HG03045 (cell line): ENCODE results near the gene MEG3.

Experiments used
- ATAC-seq: cut with Tn5 transposase; IDR thresholded peaks from one replicate; pipeline ENCODE4 v1.9.1; 2021; ENCODE audit warnings: mild to moderate bottlenecking, moderate library complexity; ENCODE audit not compliant: unreplicated experiment

The MEG3 gene

DNA sequence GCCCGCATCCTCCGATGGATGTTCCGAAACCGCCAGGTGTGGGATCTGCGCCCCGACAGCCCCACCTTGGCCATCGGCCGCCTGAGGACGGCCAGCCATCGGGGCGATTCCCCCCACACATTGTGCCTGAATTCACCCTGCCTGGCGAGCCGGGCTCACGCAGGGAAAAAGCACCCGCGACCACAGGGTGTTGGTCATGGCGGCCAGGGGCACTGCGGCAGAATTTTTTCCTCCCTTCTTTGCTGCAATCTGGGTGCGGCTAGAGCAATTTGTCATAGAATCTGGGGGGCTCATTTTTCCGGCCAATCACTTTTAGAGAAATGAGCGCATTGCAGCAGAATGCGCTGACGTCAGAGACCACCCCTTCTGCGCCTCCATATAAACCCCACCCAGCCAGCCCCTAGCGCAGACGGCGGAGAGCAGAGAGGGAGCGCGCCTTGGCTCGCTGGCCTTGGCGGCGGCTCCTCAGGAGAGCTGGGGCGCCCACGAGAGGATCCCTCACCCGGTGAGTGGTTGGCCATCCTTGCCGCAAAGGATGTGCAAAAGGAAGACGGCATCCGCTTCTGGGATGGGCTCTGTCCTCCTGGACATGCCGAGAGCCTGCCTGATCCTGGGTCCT is at the start of gene MEG3:
MEG3 (plus strand) TSS at position 406 of the 619 bp plus-strand sequence.
- ATAC-seq: no peak

DNA sequence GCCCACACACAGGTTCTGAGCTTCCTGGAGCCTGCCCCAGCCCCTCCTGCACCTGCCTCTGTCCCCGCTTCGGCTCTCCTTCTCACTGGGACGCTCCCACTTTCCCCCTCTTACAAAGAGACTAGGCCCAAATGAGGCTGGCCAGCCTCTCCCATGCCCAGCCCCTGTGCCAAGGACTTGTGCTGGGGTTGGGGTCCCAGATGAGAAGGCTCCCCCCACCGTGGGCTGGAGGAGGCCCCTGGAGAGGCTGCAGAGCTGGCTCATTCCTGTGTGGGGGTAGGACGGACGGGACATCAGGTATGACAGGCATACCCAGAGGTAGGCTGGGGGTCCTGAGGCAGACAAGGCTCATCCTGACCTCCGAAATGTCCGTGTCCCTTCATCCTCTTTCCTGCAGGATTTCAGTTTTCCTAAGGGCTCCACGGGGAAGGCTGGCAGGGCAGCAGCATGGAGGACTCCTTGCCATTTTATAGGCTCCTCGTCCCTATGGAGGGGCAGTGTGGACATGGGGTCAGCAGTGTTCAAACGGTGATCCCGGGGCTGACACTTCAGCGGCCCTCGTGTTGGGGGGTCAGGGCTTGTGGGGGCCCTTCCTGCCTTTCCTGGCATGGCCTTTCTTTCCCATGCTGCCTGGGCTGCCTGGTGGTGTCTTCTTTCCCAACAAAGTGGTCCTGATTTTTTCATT is 49.1 kb upstream of the MEG3 start:
- ATAC-seq: no peak

- ATAC-seq: no peak
Observed at GRCh38 chr14:100777366-100777817, 48.5 kb upstream of the MEG3 start.

DNA sequence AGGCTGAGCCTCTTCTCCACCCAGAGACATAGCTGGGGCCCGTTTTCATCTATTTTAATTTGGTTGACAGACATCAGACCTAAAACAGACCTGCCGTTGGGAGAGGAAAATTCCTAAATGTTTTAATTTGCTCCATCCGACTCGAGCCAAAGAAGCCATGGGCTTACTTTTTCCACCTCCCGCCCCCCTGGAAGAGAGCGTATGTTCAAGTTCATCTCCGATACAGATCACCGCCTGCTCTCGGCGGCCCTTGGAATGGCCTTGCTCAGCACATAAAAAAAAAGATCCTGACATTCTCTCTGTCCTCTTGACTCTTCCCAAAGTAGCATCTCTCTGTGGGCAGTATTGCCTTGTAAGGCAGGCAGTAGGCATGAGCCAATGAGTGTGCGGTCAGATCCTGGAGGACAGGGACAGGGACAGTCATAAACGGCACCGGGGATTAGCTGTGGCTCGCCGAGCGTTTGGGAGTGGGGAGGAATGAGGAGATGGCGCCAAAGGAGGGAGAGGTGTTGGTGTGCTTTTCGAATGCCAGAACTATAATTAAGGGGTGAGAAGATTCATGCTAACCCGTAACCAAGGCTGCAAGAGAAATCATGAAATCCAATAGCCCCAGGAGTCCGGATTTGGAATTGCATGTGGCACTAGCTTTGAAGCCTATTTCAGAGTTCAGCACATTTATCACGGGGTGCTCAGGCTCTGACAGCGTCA is 47.9 kb upstream of the MEG3 start:
- ATAC-seq: no peak

GRCh38 chr14:100778526-100778882 is 47.4 kb upstream of the MEG3 start:
- no peak for ATAC-seq

DNA sequence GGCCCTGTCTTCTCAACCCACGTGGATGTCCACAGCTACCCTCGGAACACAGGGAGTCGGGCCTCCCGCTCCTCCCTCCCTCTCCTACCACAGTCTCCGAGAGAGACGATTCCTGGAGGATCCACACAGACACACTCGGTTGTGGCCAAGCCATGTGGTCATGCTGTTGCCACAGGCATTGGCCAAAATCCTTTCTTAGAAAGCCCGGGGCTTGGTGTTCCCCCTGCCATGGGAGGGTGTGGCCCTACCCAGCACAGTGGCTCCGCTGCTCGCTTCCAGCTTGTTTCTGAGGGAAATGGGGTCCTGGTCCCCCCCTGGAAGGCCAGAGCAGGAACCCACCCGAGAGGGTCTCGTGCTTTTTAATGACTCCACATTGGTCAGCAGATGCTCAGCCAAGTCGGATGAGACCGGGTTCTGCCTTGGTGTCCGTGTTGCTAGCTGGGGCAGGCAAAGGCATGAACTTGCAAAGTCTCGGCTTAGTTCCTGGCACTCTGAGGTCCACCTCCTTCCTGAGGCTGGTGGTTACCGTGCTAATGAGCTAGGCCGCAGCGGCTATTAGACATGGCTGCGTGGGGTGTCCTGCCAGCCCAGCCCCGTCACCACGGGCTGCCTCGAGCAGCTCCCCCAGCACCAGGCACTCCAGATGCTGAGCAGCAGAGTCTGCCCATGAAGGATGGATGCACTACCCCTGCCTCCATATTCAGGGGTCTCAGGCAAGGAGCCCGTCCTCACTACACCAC is 46.8 kb upstream of the MEG3 start:
- no peak for ATAC-seq

GRCh38 chr14:100779691-100780080 is 46.2 kb upstream of the MEG3 start:
- ATAC-seq: no peak

- no peak for ATAC-seq
Observed at GRCh38 chr14:100780246-100780645, 45.7 kb upstream of the MEG3 start.

DNA sequence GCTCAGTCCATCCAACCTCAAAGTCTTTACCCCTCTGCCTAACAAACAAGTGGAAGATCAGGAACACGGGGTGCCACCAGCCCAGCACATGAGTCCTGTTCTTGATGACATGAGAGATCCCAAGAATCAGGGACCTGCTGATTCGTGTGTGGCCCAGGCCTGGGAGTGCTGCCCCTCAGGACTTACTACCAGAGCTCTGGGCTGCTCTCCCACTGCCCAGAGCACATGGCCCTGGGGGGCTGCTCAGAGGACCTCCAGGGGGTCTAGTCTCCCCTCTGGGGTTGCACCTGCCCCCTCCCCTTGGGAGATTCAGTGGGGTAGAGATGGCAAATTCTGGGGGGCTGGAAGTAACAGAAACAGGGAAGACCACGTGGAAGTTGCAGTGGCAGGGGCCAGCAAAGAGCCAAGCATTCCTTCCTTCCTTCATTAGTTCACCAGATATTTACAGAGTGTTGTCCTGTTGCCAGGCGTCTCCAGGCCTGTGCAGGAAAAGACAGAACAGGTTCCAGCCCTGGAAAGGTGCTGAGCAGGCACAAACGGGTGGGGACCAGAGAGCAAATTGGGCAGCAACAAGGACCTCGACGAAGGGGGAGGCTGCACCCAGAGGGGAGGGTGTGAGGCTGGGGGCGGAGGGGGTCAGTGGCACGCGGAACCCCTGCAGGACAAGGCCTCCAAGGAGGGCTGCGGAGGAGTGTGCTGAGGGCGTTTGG is 45.1 kb upstream of the MEG3 start:
- ATAC-seq: no peak

- ATAC-seq: no peak
Observed at GRCh38 chr14:100781952-100782351, 44.0 kb upstream of the MEG3 start.

GRCh38 chr14:100782516-100783320 is 43.2 kb upstream of the MEG3 start:
- no peak for ATAC-seq

GRCh38 chr14:100783630-100784370 is 42.1 kb upstream of the MEG3 start:
- no peak for ATAC-seq

DNA sequence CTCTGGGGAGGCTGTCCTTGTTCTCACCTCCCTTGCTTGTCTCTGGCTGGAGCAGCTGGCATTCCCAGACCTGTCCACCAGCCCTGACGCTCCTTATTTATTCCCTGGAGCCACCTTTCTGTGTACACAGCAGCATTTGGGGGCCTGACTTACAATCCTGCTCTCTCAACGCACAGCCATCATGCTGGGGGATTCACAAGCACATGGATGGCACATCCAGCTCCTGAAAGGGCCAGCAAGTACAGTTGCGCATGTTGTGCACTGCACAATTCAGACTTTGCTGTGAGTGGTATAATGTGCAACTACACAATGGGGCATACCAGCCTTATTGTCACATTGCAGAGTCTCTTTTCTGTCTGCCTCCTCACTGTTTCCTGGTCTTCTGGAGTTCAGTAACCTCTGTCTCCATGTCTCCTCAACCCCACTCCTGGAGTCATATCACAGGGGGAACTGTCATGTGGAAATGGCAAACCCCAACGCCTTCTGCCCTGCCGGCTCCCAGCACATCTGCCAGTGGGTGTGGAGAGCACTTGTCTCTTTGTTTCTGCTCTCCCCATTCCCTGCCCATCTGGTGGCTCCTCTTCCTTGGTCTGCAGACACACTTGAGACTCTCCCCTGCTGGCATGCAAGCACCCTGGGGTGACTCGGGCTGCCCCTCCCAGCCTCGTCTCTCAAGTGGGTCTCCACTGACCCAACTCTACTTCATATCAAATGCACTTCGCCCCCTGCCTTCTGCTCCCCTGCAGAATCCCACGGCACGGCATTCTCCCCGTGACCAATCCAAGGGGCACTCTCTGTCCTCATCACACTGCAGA is 41.2 kb upstream of the MEG3 start:
- no peak for ATAC-seq

DNA sequence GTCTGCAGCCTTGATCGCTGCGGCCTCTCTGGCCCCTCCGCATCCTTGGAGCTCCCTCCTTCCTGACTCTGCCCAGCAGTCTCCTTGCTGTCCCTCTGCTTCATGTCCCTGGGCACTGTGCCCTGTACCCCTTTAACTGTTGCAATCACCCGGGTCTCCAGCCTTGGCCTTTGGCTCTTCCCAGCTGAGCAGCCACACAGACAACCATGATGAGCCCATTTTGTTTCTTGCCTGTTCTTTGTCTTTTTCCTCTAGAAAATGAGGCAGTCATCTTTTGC is 40.6 kb upstream of the MEG3 start:
- ATAC-seq: no peak

DNA sequence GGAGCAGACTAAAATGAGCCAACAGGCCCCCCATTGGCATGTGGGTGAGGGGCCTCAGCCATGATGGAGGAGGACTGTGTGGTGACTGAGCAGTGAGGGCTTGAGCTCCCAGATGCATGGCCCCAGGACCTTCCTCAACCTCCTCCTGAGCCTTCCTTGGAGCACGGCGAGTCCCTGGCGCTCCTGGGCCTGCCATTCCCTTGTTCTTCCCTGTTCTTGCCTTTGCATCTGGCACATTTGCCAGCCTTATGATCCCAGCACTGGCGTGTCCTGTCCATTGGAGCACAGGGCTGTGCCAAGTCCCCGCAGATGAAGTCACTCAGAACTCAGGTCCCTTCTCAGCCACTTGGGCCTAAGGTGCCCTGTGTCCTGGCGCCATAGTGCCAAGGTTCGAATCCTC is 40.3 kb upstream of the MEG3 start:
- ATAC-seq: no peak

DNA sequence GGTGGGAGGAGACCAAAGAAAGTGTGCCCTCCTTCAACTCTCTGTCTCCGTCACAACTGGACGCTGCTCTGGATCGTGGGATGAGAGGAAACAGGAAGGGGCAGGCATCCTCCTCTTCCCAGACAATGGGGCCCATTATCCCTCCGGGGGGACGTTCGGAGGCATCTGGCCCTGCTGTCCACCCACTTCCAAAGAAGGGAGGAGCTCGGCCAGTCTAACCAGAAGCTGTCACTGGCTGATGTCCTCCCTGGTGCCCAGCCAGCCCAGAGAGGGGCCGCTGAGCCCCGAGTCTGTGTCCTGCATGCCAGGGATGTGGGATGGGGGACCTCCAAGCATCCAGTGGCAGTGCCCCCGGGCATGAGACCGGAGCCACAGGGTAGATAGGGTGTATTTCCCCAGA is 39.8 kb upstream of the MEG3 start:
- no peak for ATAC-seq

DNA sequence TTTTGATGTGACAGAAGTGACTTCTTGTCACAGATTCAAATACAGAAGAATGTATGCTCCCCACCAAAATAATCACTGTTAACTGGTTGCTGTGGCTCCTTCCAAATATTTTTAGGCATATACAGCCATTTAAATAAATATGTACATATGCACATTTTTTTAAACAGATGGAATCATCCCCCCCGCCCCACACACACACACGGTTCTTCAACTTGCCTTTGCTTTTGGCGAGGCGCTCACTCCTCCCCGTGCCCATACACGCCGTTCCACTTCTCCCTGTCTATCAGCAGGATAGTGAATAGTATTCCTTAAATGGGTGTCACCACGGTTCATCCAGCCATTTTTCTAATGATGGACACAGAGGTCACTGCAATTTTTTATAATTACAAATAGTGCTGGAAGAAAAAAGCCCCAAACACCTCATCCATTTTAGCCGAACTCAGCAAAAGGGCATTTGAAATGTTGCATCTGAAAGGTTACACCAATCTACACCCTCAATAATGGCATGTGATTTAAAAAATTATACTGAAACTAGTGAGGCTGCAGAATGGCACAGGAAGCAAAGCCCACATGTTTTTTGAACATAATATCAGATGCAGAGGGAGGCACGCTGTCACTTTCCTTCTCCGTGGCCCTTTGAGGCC is 39.2 kb upstream of the MEG3 start:
- ATAC-seq: no peak

DNA sequence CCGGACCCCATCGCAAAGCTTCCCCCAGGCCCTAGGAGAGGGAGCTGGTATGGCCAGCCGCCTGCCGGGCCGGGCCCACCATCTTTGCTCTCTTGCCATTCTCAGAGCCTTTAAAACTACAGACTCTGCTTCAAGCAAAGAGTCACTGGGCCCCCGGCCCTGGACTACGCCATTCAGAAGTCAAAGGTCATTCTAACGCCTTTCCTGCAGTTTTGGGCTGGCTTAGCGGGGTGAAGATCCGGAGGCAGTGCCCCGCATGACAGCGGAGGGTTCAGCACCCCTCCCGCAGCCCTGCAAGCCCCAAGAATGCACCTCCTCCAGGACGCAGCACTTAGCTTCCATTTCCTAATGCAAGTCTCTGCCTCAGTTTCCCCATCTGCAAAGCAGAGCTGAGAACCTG is 38.3 kb upstream of the MEG3 start:
- ATAC-seq: no peak
